Keratinocyte (primary cell): ENCODE data around the gene SEC24C.
"Not testable (repeated sequence)": the region's sequence is repeated elsewhere in the genome, so short reads cannot be mapped to it uniquely, and the experiment has no call there.

Source experiments
- CTCF ChIP-seq, 3 experiments: IDR thresholded peaks in 1 of 3; conservative IDR thresholded peaks in 1 of 3; optimal IDR thresholded peaks in 1 of 3; 2 replicates in 2 of 3; 3 replicates in 1 of 3; pipeline versions ENCODE3 to v1.5.1; 2011; ENCODE audit warnings: low read length in 3 of 3, mild to moderate bottlenecking in 3 of 3, moderate library complexity in 2 of 3, control low read depth in 1 of 3, inconsistent platforms in 1 of 3; ENCODE audit not compliant: insufficient read depth in 2 of 3; ENCODE audit errors: extremely low read depth in 1 of 3
- EZH2 ChIP-seq: IDR thresholded peaks from one replicate; pipeline ENCODE4 v1.6.1; 2012; ENCODE audit warnings: inconsistent platforms, mild to moderate bottlenecking, low read length, moderate library complexity

- TF ChIP-seq CTCF (optimal IDR thresholded peaks at IDR 0.05 in 1 of 3, IDR thresholded peaks at IDR 0.05 in 1 of 3, conservative IDR thresholded peaks at IDR 0.05 in 1 of 3; ENCODE audit: extremely low read depth in 1 of 3, insufficient read depth in 2 of 3, low read length in 3 of 3); EZH2: not testable (repeated sequence)
Observed at GRCh38 chr10:73707628-73708027, 36.5 kb upstream of the SEC24C start.
